Left lung (tissue), 10 donors: ENCODE measurements around the gene JAK2. TPM values are rescaled to one million over a fixed set of nuclear protein-coding genes. Genes with fewer than 3 reads are reported as not detected.
"Not testable (repeated sequence)": the region's sequence is repeated elsewhere in the genome, so short reads cannot be mapped to it uniquely, and the experiment has no call there.

Experiments used
- ATAC-seq: fragments of 200-7000 bp; cut with Tn5 transposase; one replicate; pipeline ENCODE4 v1.9.1; 2020; ENCODE audit warnings: moderate library complexity
- DNase-seq, 4 donors: peaks; one replicate each; pipeline ENCODE4 v3.0.0-alpha.2; 2013 to 2020
- H3K27ac ChIP-seq, 2 donors: fragments of 200-600 bp; sonication (generic) in 1 of 2; one replicate each; pipeline versions ENCODE4 v1.5.0 to v1.8.0; 2020 to 2021
- H3K27me3 ChIP-seq, 2 donors: fragments of 200-600 bp; sonication (generic) in 1 of 2; one replicate each; pipeline versions ENCODE4 v1.5.0 to v1.8.0; 2020 to 2021
- H3K36me3 ChIP-seq, 2 donors: fragments of 200-600 bp; sonication (generic) in 1 of 2; one replicate each; pipeline versions ENCODE4 v1.5.0 to v1.8.0; 2020 to 2021
- H3K4me1 ChIP-seq, 2 donors: fragments of 200-600 bp; one replicate each; pipeline ENCODE4 v1.8.0; 2021
- H3K4me3 ChIP-seq, 2 donors: fragments of 200-600 bp; sonication (generic) in 1 of 2; one replicate each; pipeline versions ENCODE4 v1.5.0 to v1.8.0; 2020 to 2021; ENCODE audit warnings: mild to moderate bottlenecking in 1 of 2
- H3K9me3 ChIP-seq, 2 donors: fragments of 200-600 bp; sonication (generic) in 1 of 2; one replicate each; pipeline versions ENCODE4 v1.5.0 to v1.8.0; 2020 to 2021
- intact Hi-C, 2 donors: fragments of 100-400 bp; cut with DNase I; formaldehyde crosslinking; loops; one replicate each; pipeline versions ENCODE4 v1.11.2 to v1.14.2; 2022
- polyA plus RNA-seq, 6 donors: library from polyadenylated mRNA; unstranded; fragments of 120-200 nt; gene quantifications; one replicate each; pipeline ENCODE4 v1.2.1, GENCODE V29; 2013; ENCODE audit not compliant: insufficient read length in 6 of 6
- total RNA-seq, 2 donors: library from RNA; stranded (reverse); fragmentation: NEBNext Ultra II Directional; extraction: Animal tissue kit (Norgen Biotek cat#: 25700); gene quantifications; one replicate each; pipeline ENCODE4 v1.2.1, GENCODE V29; 2021
- TF ChIP-seq, protein P1 (sequence below), 2 donors: fragments of 200-600 bp; sonication (generic) in 1 of 2; IDR thresholded peaks; one replicate each; pipeline versions ENCODE4 v1.5.0 to v1.8.0; 2021; ENCODE audit warnings: antibody characterized with exemption in 2 of 2
- donor health status: DM: no; HTN: yes; CAD: no.
- donor health status: DM: no; HTN: no; CAD: no.

The JAK2 gene
- total and polyA plus RNA-seq, 8 donors = 13.6 to 27.3 (median 15.3) TPM

DNA sequence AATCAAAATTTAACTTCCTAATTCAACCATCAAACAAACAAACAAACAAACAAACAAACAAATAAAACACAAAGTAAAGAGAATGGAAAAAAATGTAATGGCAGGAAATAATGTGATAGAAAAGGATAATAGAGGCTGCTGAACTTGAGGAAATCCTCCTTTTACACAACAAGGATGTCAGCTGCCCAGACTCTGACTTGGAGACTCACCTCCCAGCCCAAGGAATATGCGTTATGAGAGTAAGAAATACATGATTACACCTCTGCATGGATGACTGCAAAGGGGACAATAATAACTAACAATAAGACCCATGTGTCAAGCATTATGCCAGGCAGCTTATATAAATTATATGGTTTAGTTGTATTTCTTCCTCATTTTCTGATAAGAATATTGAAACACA is 46.6 kb upstream of the JAK2 start:
- Histone ChIP-seq H3K36me3 (no peaks in the 10 kb centered on the region), H3K9me3 (no peaks in the 10 kb centered on the region), H3K4me3 (no peak overlapping the region), H3K4me1 (peaks cover 14 to 74% of the 10 kb centered on the region in 2 donors), H3K27ac (peak overlapping the region in 1 of 2 donors; percentile 83), H3K27me3 (no peaks in the 10 kb centered on the region)
- intact Hi-C loops = no loop called here
- TF ChIP-seq, protein P1, sequence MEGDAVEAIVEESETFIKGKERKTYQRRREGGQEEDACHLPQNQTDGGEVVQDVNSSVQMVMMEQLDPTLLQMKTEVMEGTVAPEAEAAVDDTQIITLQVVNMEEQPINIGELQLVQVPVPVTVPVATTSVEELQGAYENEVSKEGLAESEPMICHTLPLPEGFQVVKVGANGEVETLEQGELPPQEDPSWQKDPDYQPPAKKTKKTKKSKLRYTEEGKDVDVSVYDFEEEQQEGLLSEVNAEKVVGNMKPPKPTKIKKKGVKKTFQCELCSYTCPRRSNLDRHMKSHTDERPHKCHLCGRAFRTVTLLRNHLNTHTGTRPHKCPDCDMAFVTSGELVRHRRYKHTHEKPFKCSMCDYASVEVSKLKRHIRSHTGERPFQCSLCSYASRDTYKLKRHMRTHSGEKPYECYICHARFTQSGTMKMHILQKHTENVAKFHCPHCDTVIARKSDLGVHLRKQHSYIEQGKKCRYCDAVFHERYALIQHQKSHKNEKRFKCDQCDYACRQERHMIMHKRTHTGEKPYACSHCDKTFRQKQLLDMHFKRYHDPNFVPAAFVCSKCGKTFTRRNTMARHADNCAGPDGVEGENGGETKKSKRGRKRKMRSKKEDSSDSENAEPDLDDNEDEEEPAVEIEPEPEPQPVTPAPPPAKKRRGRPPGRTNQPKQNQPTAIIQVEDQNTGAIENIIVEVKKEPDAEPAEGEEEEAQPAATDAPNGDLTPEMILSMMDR (IDR thresholded peaks at IDR 0.05) = no peak
- ATAC-seq (no peak), DNase-seq (no peak)

DNA sequence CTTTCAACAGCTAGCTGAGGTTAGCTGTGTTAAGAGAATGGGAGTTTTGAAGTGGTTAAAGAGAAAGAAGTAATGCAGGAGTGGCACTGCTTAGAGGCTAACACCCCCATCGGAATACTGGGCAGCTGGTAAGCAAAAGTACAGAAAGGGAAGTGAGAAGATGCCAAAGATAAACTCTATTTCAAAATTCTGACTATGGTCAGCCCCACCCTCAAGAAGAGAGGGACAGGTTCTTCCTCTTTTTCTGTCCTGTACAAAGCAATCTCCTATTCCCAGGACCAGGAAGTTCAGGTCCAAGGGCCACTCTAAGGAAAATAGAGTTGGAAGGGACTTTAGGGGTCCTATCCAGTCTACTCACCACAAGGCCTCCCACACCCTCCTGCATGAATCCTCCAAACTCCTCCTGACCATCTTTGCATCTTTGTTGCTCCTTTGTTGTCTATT is 45.9 kb upstream of the JAK2 start:
- TF ChIP-seq, protein P1 (IDR thresholded peaks at IDR 0.05) = no peak
- intact Hi-C loops = no loop called here
- Histone ChIP-seq H3K36me3 (no peaks in the 10 kb centered on the region), H3K4me1 (peaks cover 16 to 74% of the 10 kb centered on the region in 2 donors), H3K27me3 (no peaks in the 10 kb centered on the region), H3K9me3 (no peaks in the 10 kb centered on the region), H3K27ac (peak overlapping the region in 1 of 2 donors; percentile 83), H3K4me3 (no peak overlapping the region)
- no peak for DNase-seq
- ATAC-seq = peak; percentile 74

DNA sequence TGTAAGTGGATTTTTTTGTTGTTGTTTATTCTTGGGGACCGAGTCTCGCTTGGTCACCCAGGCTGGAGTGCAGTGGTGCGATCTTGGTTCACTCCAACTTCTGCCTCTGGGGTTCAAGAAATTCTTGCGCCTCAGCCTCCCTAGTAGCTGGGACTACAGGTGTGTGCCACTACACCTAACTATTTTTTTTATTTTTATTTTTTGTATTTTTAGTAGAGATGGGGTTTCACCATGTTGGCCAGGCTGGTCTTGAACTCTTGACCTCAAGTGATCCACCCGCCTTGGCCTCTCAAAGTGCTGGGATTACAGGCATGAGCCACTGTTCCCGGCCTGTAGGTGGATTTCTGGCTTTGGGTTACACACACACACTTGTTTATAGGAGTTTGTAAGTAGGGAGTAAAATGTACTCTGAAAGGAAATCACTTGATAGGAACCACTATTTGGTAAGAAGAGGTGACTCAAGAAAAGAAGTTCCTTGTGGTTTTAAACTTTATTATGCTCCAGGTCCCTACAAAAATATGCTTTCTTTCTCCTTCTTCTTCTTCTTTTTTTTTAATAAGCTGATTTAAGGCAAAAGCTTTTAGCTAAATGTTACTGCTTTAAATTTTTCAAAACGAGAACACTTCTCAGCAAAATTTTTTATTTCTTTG is 42.9 kb upstream of the JAK2 start:
- H3K36me3 ChIP-seq, H3K27me3 ChIP-seq, DNase-seq, H3K9me3 ChIP-seq, ATAC-seq, H3K4me3 ChIP-seq, intact Hi-C loops: not testable (repeated sequence)
- peaks cover 14 to 52% of the 10 kb centered on the region in 2 donors for H3K4me1 ChIP-seq
- H3K27ac ChIP-seq = peak overlapping the region in 1 of 2 donors; percentile 72

DNA sequence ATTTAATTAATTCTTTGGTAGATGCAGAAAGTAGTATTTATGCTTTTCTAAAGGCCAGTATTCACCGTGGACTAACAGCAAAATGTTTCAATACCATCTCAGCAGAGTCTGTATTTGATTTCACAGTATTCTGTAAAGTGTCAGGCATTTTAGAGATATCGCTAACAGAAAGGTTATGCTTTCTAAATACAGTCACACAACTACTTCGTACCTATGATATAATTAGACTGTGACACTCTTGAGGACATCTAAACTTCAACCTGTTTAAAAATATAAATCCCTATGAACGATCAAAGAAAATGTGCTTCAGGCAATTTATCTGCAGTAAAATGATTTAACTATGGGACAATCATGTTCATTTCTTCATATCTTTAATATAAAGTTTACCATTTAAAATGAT is 41.7 kb upstream of the JAK2 start:
- Histone ChIP-seq H3K4me1 (peaks cover 10 to 40% of the 10 kb centered on the region in 2 donors), H3K36me3 (no peaks in the 10 kb centered on the region), H3K27me3 (no peaks in the 10 kb centered on the region), H3K27ac (peak overlapping the region in 1 of 2 donors; percentile 72), H3K4me3 (no peak overlapping the region), H3K9me3 (no peaks in the 10 kb centered on the region)
- DNase-seq (no peak), ATAC-seq (no peak)
- intact Hi-C loops = no loop called here
- TF ChIP-seq, protein P1 (IDR thresholded peaks at IDR 0.05) = no peak

DNA sequence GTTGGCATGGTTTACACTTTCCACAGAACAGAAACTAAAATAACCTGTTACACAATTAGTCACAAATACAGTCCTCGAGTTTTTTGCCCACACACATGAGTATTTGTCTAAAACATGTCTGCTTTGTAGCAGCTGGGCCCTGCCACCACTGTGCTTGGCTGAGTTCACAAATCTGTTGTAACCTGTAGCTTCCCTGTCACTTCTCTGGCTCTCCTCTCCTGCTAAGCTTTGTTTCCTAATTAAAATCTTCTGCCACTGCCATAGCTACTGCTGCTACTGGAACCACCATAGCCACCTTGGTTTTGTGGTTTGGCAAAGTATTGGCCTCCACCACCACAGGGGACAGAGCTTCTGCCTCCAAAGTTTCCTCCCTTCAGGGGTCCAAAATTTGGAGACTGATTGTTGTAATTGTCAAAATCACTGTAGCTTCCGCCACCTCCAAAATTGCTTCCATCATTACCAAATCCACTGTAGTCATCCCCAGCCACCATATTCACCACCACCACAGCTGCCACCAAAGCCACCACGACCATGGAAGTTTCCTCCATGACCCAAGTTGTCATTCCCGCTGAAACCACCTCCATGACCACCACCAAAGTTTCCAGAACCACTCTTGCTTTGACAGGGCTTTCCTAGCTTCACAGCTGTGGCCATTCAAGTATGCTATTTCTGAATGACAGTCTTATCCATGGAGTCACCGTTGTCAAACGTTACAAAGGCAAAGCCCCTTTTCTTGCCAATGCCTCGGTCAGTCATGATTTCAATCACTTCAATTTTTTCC is 40.5 kb upstream of the JAK2 start:
- intact Hi-C loops, H3K27me3 ChIP-seq, ATAC-seq, H3K27ac ChIP-seq, H3K4me3 ChIP-seq, DNase-seq, H3K9me3 ChIP-seq, H3K36me3 ChIP-seq: not testable (repeated sequence)
- H3K4me1 ChIP-seq = peaks cover 3 to 27% of the 10 kb centered on the region in 2 donors

DNA sequence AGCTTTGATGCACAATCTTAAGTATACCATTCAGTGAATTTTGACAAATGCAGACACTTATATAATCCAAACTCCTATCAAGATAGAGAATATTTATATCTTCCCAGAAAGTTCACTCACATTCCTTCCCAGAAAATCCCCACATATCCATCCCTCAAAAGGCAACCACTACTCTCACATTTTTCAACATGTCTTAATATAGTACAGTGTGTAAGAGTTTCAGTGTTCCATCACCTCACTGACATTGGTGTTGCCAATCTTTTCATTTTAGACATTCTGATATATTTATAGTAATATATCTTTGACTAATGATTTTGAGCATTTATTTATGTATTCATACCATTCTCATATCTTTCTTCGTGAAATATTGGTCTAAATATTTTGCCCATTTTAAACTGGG is 38.1 kb upstream of the JAK2 start:
- intact Hi-C loops = no loop called here
- Histone ChIP-seq H3K27ac (no peak overlapping the region), H3K4me1 (peaks cover 3 to 13% of the 10 kb centered on the region in 2 donors), H3K4me3 (no peak overlapping the region), H3K9me3 (no peaks in the 10 kb centered on the region), H3K27me3 (no peaks in the 10 kb centered on the region), H3K36me3 (no peaks in the 10 kb centered on the region)
- ATAC-seq (no peak), DNase-seq (no peak)
- TF ChIP-seq, protein P1 (IDR thresholded peaks at IDR 0.05) = no peak
